GM12891 (cell line): ENCODE measurements around the gene ZSCAN31.

Source experiments
- POLR2A ChIP-seq: IDR thresholded peaks from 2 replicates; pipeline ENCODE4 v1.6.1; 2011; ENCODE audit warnings: low read depth, low read length, control low read depth
- POLR2AphosphoS5 ChIP-seq: IDR thresholded peaks from 2 replicates; pipeline ENCODE4 v1.6.1; 2011; ENCODE audit warnings: low read depth, low read length, control low read depth
- POU2F2 ChIP-seq: IDR thresholded peaks from 2 replicates; pipeline ENCODE4 v1.6.1; 2011; ENCODE audit warnings: low read depth, mild to moderate bottlenecking, control low read depth, low read length, moderate library complexity
- SPI1 ChIP-seq: IDR thresholded peaks from 2 replicates; pipeline ENCODE4 v1.6.1; 2011; ENCODE audit warnings: low read depth, low read length, control low read depth
- TAF1 ChIP-seq: IDR thresholded peaks from 2 replicates; pipeline ENCODE4 v1.6.1; 2011; ENCODE audit warnings: low read depth, low read length, control low read depth

DNA sequence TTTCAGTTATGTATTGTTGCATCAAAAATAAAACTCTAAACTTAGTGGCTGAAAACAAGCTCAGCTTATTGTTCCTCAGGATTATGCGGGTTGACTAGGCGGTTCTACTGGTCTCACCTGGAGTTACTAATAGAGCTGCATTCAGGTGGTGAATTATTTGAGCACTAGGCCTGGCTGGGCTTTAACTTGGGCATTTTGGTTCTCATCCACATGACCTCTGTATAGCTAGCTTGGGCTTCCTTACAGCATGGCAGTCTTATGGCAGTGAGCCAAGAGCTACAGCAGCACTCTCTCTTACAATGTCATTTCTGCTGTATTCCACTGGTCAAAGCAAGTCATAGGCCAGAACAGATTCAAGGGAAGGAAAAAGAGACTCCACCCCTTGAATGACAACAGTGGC is 53.0 kb downstream of the ZSCAN31 start:
- TF ChIP-seq POLR2A: no peak
- TF ChIP-seq TAF1: no peak
- no peak for TF ChIP-seq POLR2AphosphoS5
- TF ChIP-seq POU2F2: no peak
- TF ChIP-seq SPI1: no peak
